Neural cell (in vitro differentiated cells): Measurements from ENCODE around the gene TBC1D14. TPM values are rescaled to one million over a fixed set of nuclear protein-coding genes. Genes with fewer than 3 reads are reported as not detected.

ENCODE experiments used
- H2AFZ ChIP-seq: fragments of 200-600, 300-800 bp; sonication (generic), shearing (Covaris generic); 2 replicates; pipeline ENCODE4 v1.6.0; 2014; ENCODE audit warnings: low read depth, mild to moderate bottlenecking, antibody characterized with exemption, low read length, moderate library complexity
- H3F3A ChIP-seq: fragments of 200-600 bp; shearing (Covaris generic); 2 replicates; pipeline ENCODE4 v1.6.1; 2016; ENCODE audit warnings: mild to moderate bottlenecking, moderate library complexity, mixed read lengths, antibody characterized with exemption, low read length; ENCODE audit not compliant: insufficient read depth, poor library complexity, severe bottlenecking
- H3K27ac ChIP-seq: fragments of 200-600, 300-800 bp; sonication (generic), shearing (Covaris generic); 2 replicates; pipeline ENCODE4 v1.5.1; 2014; ENCODE audit warnings: mild to moderate bottlenecking, low read length, moderate library complexity
- H3K27me3 ChIP-seq: fragments of 300-800, 200-600 bp; sonication (generic), shearing (Covaris generic); 2 replicates; pipeline ENCODE4 v1.6.0; 2014; ENCODE audit warnings: mild to moderate bottlenecking, low read depth, low read length, moderate library complexity; ENCODE audit not compliant: insufficient read depth
- H3K36me3 ChIP-seq: fragments of 300-800, 200-600 bp; sonication (generic), shearing (Covaris generic); 2 replicates; pipeline ENCODE4 v1.5.1; 2014; ENCODE audit warnings: mild to moderate bottlenecking, antibody characterized with exemption, low read length, moderate library complexity; ENCODE audit not compliant: insufficient read depth
- H3K4me2 ChIP-seq: fragments of 300-800, 200-600 bp; sonication (generic), shearing (Covaris generic); 2 replicates; pipeline ENCODE4 v1.6.0; 2014; ENCODE audit warnings: mild to moderate bottlenecking, low read length
- H3K4me3 ChIP-seq: fragments of 300-800, 200-600 bp; sonication (generic), shearing (Covaris generic); 2 replicates; pipeline ENCODE4 v1.5.1; 2014; ENCODE audit warnings: mild to moderate bottlenecking, low read length, moderate library complexity
- H3K79me2 ChIP-seq: fragments of 200-600 bp; shearing (Covaris generic); replicated peaks from 2 replicates; pipeline ENCODE4 v1.6.0; 2014; ENCODE audit warnings: mild to moderate bottlenecking, low read length, moderate library complexity; ENCODE audit not compliant: insufficient read depth
- H3K9ac ChIP-seq: fragments of 300-800, 200-600 bp; sonication (generic), shearing (Covaris generic); 2 replicates; pipeline ENCODE4 v1.6.1; 2016; ENCODE audit warnings: mild to moderate bottlenecking, low read length, mixed read lengths
- H3K9me2 ChIP-seq: fragments of 200-600 bp; shearing (Covaris generic); 2 replicates; pipeline ENCODE4 v1.6.1; 2016; ENCODE audit warnings: mild to moderate bottlenecking, low read length, mixed read lengths; ENCODE audit not compliant: insufficient read depth
- H3K9me3 ChIP-seq: fragments of 200-600, 300-800 bp; sonication (generic), shearing (Covaris generic); 2 replicates; pipeline ENCODE4 v1.6.1; 2016; ENCODE audit warnings: mild to moderate bottlenecking, mixed run types, low read length, moderate library complexity, mixed read lengths
- H4K20me1 ChIP-seq: fragments of 200-600 bp; shearing (Covaris generic); 2 replicates; pipeline ENCODE4 v1.6.1; 2016; ENCODE audit warnings: mild to moderate bottlenecking, mixed run types; ENCODE audit not compliant: insufficient read depth
- EP300 ChIP-seq: fragments of 450-650 bp; conservative IDR thresholded peaks from 2 replicates; pipeline ENCODE4 v1.6.1; 2014; ENCODE audit warnings: antibody characterized with exemption, mild to moderate bottlenecking, moderate library complexity; ENCODE audit not compliant: poor library complexity, severe bottlenecking
- EZH2 ChIP-seq: fragments of 200-600, 300-800 bp; shearing (Covaris generic), sonication (generic); IDR thresholded peaks from 2 replicates; pipeline ENCODE4 v1.6.1; 2014; ENCODE audit warnings: antibody characterized with exemption, low read length, borderline replicate concordance, mild to moderate bottlenecking; ENCODE audit not compliant: insufficient read depth, poor library complexity, severe bottlenecking
- MXI1 ChIP-seq: fragments of 450-650 bp; conservative IDR thresholded peaks from 2 replicates; pipeline ENCODE4 v1.6.1; 2014; ENCODE audit warnings: antibody characterized with exemption, mild to moderate bottlenecking; ENCODE audit not compliant: poor library complexity, severe bottlenecking
- POLR2AphosphoS5 ChIP-seq: IDR thresholded peaks from 2 replicates; pipeline ENCODE4 v1.6.1; 2012
- RAD21 ChIP-seq: fragments of 450-650 bp; conservative IDR thresholded peaks from 2 replicates; pipeline ENCODE4 v1.6.1; 2014; ENCODE audit warnings: antibody characterized with exemption, mild to moderate bottlenecking, moderate library complexity
- SMC3 ChIP-seq: fragments of 450-650 bp; conservative IDR thresholded peaks from 2 replicates; pipeline ENCODE4 v1.6.1; 2014; ENCODE audit warnings: antibody characterized with exemption, mild to moderate bottlenecking, moderate library complexity; ENCODE audit not compliant: poor library complexity
- TAF1 ChIP-seq: IDR thresholded peaks from 2 replicates; pipeline ENCODE4 v1.6.1; 2012; ENCODE audit warnings: low read depth
- polyA plus RNA-seq: library from polyadenylated mRNA; depleted of rRNA; stranded (reverse); fragments of >200 nt; gene quantifications from 2 replicates; pipeline ENCODE4 v1.2.3, GENCODE V29; 2014
- TF ChIP-seq, protein P1 (sequence below): fragments of 450-650 bp; IDR thresholded peaks from 2 replicates; pipeline ENCODE4 v1.5.1; 2014; ENCODE audit warnings: antibody characterized with exemption, mild to moderate bottlenecking, moderate library complexity; ENCODE audit not compliant: poor library complexity, severe bottlenecking
- TF ChIP-seq, protein P2 (sequence below): IDR thresholded peaks from 2 replicates; pipeline ENCODE4 v1.6.1; 2012; ENCODE audit warnings: borderline replicate concordance

The TBC1D14 gene
- polyA plus RNA-seq, 1 donor from 2014 or later = 125 TPM

DNA sequence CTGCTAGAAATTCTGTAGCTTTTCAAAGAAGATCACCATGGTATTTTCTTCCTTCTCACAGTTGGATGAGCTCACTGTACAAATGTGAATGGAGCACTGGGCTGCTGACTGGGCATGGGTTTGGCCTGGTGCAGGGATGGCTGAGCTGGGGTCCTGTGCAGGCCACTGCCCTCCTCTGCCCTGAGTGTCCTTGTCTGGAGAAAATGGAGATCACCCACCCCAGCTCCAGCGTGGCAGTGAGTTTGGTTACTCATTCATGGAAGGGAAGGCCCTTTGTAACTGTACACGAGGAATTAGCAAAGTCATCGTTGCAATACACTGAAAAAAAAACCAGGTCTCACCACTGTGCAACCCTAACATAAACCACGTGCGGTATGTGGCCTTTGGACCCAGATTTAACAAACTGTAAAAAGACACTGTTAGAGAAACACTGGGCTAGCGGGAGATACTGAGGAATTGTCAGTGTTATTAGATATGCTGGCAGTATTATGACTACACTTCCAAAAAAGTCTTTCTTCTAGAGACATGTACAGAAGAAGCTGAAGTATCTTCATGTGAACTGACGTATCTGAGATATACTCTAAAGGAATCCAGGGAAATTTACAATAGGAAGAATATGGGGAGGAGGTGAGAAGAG lies 16.1 kb upstream of the TBC1D14 start:
- Histone ChIP-seq H3K9me2 (no peaks in the 10 kb centered on the region), H3K27ac (no peak overlapping the region), H3K9ac (no peak overlapping the region), H3K79me2 (no peaks in the 10 kb centered on the region), H3K36me3 (no peaks in the 10 kb centered on the region), H3K4me3 (no peak overlapping the region), H3K9me3 (no peaks in the 10 kb centered on the region), H3K4me2 (no peak overlapping the region), H3F3A (no peaks in the 10 kb centered on the region), H3K27me3 (no peaks in the 10 kb centered on the region), H4K20me1 (no peaks in the 10 kb centered on the region), H2AFZ (no peak overlapping the region)
- TF ChIP-seq MXI1 (no peak), EZH2 (no peak), POLR2AphosphoS5 (no peak), EP300 (no peak), SMC3 (no peak), TAF1 (no peak), RAD21 (no peak)
- TF ChIP-seq, protein P1, sequence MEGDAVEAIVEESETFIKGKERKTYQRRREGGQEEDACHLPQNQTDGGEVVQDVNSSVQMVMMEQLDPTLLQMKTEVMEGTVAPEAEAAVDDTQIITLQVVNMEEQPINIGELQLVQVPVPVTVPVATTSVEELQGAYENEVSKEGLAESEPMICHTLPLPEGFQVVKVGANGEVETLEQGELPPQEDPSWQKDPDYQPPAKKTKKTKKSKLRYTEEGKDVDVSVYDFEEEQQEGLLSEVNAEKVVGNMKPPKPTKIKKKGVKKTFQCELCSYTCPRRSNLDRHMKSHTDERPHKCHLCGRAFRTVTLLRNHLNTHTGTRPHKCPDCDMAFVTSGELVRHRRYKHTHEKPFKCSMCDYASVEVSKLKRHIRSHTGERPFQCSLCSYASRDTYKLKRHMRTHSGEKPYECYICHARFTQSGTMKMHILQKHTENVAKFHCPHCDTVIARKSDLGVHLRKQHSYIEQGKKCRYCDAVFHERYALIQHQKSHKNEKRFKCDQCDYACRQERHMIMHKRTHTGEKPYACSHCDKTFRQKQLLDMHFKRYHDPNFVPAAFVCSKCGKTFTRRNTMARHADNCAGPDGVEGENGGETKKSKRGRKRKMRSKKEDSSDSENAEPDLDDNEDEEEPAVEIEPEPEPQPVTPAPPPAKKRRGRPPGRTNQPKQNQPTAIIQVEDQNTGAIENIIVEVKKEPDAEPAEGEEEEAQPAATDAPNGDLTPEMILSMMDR = no peak
- TF ChIP-seq, protein P2, sequence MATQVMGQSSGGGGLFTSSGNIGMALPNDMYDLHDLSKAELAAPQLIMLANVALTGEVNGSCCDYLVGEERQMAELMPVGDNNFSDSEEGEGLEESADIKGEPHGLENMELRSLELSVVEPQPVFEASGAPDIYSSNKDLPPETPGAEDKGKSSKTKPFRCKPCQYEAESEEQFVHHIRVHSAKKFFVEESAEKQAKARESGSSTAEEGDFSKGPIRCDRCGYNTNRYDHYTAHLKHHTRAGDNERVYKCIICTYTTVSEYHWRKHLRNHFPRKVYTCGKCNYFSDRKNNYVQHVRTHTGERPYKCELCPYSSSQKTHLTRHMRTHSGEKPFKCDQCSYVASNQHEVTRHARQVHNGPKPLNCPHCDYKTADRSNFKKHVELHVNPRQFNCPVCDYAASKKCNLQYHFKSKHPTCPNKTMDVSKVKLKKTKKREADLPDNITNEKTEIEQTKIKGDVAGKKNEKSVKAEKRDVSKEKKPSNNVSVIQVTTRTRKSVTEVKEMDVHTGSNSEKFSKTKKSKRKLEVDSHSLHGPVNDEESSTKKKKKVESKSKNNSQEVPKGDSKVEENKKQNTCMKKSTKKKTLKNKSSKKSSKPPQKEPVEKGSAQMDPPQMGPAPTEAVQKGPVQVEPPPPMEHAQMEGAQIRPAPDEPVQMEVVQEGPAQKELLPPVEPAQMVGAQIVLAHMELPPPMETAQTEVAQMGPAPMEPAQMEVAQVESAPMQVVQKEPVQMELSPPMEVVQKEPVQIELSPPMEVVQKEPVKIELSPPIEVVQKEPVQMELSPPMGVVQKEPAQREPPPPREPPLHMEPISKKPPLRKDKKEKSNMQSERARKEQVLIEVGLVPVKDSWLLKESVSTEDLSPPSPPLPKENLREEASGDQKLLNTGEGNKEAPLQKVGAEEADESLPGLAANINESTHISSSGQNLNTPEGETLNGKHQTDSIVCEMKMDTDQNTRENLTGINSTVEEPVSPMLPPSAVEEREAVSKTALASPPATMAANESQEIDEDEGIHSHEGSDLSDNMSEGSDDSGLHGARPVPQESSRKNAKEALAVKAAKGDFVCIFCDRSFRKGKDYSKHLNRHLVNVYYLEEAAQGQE = no peak

DNA sequence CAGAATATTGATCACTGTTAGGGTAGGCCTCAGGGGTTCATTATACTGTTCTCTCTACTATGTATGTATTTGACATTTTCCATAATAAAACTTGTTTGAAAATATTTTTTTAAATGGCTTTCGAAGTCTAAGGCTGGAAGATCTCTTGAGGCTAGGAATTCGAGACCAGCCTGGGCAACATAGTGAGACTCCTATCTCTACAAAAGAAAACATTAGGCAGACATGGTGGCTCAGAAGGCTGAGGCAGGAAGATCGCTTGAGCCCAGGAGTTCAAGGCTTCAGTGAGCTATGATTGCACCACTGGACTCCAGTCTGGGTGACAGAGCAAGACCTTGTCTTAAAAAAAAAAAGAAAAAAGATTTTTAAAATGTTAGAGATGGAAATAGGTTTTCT lies 15.5 kb upstream of the TBC1D14 start:
- TF ChIP-seq, protein P1 = no peak
- no peak for TF ChIP-seq TAF1
- TF ChIP-seq RAD21 = no peak
- no peak for TF ChIP-seq EP300
- TF ChIP-seq, protein P2 = no peak
- TF ChIP-seq SMC3 = no peak
- TF ChIP-seq EZH2 = no peak
- Histone ChIP-seq H3K9ac (no peak overlapping the region), H3K4me3 (no peak overlapping the region), H3K4me2 (no peak overlapping the region), H3K36me3 (no peaks in the 10 kb centered on the region), H3K9me2 (no peaks in the 10 kb centered on the region), H3K27ac (no peak overlapping the region), H4K20me1 (no peaks in the 10 kb centered on the region), H2AFZ (no peak overlapping the region), H3K27me3 (no peaks in the 10 kb centered on the region), H3K9me3 (no peaks in the 10 kb centered on the region), H3F3A (no peaks in the 10 kb centered on the region), H3K79me2 (no peaks in the 10 kb centered on the region)
